ENCODE measurements around the gene WIPF3. TPM values are rescaled to one million over a fixed set of nuclear protein-coding genes. Genes with fewer than 3 reads are reported as not detected.
"Not testable (repeated sequence)": the region's sequence is repeated elsewhere in the genome, so short reads cannot be mapped to it uniquely, and the experiment has no call there.

WIPF3 gene
- total RNA-seq, 1 donor from 2014 or later, result 4.0 TPM

DNA sequence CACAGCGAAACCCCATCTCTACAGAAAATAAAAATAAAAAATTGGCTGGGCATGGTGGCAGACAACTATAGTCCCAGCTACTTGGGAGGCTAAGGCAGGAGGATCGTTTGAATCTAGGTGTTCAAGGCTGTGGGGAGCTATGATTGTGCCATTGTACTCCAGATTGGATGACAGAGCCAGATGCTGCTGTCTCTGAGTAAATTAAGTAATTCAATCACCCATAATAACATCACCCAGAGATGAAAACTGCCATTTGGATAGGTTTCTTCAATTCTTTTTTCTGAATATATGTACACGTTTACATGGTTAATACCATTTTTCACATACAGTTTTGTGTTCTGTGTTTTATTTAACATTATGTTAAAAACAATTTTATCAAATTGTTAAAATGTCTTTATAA, 79.3 kb downstream of the WIPF3 start:
- Mint-ChIP-seq H3K4me1 (peaks cover 6% of the 10 kb centered on the region), H3K4me3 (no peak overlapping the region), H3K9me3 (no peaks in the 10 kb centered on the region), H3K27me3 (ENCODE audit: low read depth) (peaks cover 37% of the 10 kb centered on the region), H3K27ac (ENCODE audit: unreplicated experiment) (no peak overlapping the region), H3K36me3 (ENCODE audit: low read depth) (no peaks in the 10 kb centered on the region)
- no peak for DNase-seq (ENCODE audit: low read depth, low spot score)
- TF ChIP-seq, protein P1, sequence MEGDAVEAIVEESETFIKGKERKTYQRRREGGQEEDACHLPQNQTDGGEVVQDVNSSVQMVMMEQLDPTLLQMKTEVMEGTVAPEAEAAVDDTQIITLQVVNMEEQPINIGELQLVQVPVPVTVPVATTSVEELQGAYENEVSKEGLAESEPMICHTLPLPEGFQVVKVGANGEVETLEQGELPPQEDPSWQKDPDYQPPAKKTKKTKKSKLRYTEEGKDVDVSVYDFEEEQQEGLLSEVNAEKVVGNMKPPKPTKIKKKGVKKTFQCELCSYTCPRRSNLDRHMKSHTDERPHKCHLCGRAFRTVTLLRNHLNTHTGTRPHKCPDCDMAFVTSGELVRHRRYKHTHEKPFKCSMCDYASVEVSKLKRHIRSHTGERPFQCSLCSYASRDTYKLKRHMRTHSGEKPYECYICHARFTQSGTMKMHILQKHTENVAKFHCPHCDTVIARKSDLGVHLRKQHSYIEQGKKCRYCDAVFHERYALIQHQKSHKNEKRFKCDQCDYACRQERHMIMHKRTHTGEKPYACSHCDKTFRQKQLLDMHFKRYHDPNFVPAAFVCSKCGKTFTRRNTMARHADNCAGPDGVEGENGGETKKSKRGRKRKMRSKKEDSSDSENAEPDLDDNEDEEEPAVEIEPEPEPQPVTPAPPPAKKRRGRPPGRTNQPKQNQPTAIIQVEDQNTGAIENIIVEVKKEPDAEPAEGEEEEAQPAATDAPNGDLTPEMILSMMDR (conservative IDR thresholded peaks at IDR 0.05), result no peak

DNA sequence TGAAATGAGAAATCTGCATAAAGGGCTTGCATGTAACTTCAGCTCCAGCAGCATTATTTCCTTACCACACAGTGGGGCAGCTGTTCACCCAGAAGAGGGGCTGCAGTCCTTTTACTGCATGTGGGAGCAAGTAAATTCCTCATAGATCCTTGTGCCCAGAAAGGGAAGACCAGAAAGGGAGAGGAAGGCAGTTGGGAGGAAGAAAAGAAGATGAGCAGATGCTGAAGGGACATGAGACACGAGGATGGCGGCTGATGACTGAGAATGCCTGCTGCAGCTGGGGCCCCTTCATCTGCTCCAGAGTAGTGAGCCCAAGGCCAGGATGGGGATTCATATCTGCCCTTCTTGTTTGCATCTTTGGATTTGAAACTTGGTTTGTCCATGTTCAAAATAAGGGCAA, 80.5 kb downstream of the WIPF3 start:
- Mint-ChIP-seq H3K4me3 (no peak overlapping the region), H3K27ac (ENCODE audit: unreplicated experiment) (no peak overlapping the region), H3K9me3 (no peaks in the 10 kb centered on the region), H3K4me1 (peaks cover 3% of the 10 kb centered on the region), H3K36me3 (ENCODE audit: low read depth) (no peaks in the 10 kb centered on the region), H3K27me3 (ENCODE audit: low read depth) (peaks cover 34% of the 10 kb centered on the region)
- no peak for DNase-seq (ENCODE audit: low read depth, low spot score)
- TF ChIP-seq, protein P1 (conservative IDR thresholded peaks at IDR 0.05), result no peak

DNA sequence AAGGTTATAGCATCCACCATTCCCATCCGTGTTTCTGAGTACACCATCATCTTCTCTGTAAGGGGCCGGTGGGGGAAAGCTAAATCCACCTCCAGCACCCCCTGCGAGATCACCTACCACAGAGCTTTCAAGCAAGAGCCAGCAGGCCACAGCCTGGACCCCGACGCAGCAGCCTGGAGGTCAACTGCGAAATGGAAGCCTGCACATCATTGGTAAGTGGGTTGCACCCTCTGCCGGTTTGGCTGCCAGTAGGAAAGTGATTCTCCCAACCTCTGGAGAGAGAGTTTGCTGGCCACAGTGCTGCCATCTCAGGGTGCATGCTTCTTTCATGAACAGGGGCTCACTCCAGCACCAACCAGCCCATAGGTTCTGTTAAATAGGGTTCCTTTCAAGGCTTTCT, 81.7 kb downstream of the WIPF3 start:
- H3K4me1 Mint-ChIP-seq, result no peaks in the 10 kb centered on the region
- no peaks in the 10 kb centered on the region for H3K9me3 Mint-ChIP-seq
- H3K27ac Mint-ChIP-seq (ENCODE audit: unreplicated experiment), result no peak overlapping the region
- H3K4me3 Mint-ChIP-seq, result no peak overlapping the region
- TF ChIP-seq, protein P1 (conservative IDR thresholded peaks at IDR 0.05), result no peak
- H3K36me3 Mint-ChIP-seq (ENCODE audit: low read depth), result no peaks in the 10 kb centered on the region
- peaks cover 23% of the 10 kb centered on the region for H3K27me3 Mint-ChIP-seq (ENCODE audit: low read depth)
- DNase-seq (ENCODE audit: low read depth, low spot score), result no peak

DNA sequence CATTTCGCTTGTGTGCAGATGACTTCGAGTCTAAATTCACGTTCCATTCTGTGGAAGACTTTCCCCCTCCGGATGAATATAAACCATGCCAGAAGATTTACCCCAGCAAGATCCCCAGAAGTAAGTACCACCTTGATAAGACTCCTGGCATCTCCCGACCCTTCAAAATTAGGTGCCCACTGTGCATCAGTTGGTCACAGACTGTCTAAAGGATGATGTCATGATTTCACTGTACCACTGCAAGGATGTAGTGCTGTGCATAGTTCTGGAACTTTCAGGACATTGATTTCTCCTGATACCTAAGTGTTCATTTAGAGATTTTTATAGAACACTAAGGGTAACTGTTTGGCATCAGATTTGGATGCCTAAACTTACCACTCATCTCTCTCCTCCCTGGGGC, 83.0 kb downstream of the WIPF3 start:
- Mint-ChIP-seq H3K4me1 (no peaks in the 10 kb centered on the region), H3K27me3 (ENCODE audit: low read depth) (peaks cover 14% of the 10 kb centered on the region), H3K36me3 (ENCODE audit: low read depth) (no peaks in the 10 kb centered on the region), H3K9me3 (no peaks in the 10 kb centered on the region), H3K27ac (ENCODE audit: unreplicated experiment) (no peak overlapping the region), H3K4me3 (no peak overlapping the region)
- TF ChIP-seq, protein P1 (conservative IDR thresholded peaks at IDR 0.05), result no peak
- no peak for DNase-seq (ENCODE audit: low read depth, low spot score)

DNA sequence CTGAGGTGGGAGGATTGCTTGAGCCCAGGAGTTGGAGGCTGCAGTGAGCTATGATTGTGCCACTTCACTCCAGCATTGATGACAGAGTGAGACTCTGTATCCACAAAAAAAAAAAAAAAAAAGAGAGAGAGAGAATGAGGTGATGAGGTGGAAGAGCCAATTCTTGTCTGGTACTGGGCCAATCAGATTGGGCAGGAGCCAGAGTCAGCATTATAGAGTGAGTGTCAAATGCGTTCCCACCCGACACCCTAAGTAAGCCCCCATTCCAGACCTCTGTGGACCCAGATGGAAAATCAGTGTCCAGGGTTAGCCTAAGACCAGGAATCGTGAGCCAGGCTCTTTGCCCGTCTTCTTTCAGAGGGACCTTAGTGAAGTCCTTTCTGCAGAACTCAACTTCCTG, 83.9 kb downstream of the WIPF3 start:
- TF ChIP-seq, protein P1 (conservative IDR thresholded peaks at IDR 0.05), result no peak
- Mint-ChIP-seq H3K27ac (ENCODE audit: unreplicated experiment) (no peak overlapping the region), H3K4me1 (no peaks in the 10 kb centered on the region), H3K27me3 (ENCODE audit: low read depth) (peaks cover 4% of the 10 kb centered on the region), H3K36me3 (ENCODE audit: low read depth) (no peaks in the 10 kb centered on the region), H3K9me3 (no peaks in the 10 kb centered on the region), H3K4me3 (no peak overlapping the region)
- DNase-seq (ENCODE audit: low read depth, low spot score), result no peak

DNA sequence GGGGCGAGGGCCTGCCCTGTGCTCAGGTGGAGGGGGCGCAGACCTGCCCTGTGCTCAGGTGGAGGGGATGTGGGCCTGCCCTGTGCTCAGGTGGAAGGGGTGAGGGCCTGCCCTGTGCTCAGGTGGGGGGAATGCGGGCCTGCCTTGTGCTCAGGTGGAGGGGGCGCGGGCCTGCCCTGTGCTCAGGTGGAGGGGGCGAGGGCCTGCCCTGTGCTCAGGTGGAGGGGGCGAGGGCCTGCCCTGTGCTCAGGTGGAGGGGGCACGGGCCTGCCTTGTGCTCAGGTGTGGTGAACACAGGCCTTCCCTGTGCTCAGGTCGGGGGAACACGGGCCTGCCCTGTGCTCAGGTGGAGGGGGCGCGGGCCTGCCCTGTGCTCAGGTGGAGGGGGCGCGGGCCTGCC, 84.5 kb downstream of the WIPF3 start:
- H3K9me3 Mint-ChIP-seq; DNase-seq (ENCODE audit: low read depth, low spot score); H3K36me3 Mint-ChIP-seq (ENCODE audit: low read depth); H3K4me1 Mint-ChIP-seq; H3K27ac Mint-ChIP-seq (ENCODE audit: unreplicated experiment); H3K27me3 Mint-ChIP-seq (ENCODE audit: low read depth); H3K4me3 Mint-ChIP-seq: not testable (repeated sequence)
